T-helper 22 cell (primary cell): ENCODE measurements around the gene BBS2.
"Not testable (repeated sequence)": the region's sequence is repeated elsewhere in the genome, so short reads cannot be mapped to it uniquely, and the experiment has no call there.

Experiments
- DNase-seq: peaks from one replicate; pipeline ENCODE4 v3.0.0-alpha.2; 2020; ENCODE audit warnings: low read depth

BBS2 gene

DNA sequence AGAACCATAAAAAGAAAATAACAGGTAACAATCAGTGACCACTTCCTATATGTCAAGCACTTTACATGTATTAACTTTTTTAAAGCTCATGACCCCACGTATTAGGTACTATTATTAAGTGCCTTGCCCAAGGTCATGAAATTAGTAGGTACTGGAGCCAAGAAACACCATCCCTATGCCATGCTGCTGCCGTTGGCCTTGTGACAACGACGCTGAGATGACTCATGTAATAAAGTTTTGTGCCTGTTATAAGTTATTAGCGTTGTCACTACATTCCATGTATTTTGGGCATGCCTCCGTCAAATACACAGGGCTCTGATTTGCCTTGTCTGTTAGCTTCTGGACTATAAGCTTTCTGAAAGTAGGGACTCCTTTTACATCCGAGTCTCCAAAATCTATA lies 1.4 kb downstream of the BBS2 start:
- DNase-seq = no peak

GRCh38 chr16:56517206-56517605 lies 2.6 kb downstream of the BBS2 start:
- no peak for DNase-seq

DNA sequence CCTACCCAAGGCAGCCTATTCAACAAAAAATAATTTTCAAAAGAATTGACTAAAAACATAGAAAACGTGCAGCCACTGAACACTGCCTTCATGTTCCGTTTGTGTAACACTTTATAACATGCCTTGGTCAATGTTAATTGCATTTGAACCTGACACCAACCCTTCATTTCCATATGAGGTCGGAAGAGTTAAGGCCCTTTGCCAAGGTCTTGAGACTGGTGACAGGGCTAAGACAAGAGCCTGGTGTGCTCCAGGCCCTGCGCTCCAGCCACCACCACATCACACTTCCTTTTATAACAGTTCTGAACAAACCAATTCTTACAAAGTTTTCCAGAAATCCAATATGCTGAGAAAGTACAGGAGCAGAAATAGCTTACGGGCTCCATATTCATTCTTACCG lies 4.2 kb downstream of the BBS2 start:
- DNase-seq = no peak

DNA sequence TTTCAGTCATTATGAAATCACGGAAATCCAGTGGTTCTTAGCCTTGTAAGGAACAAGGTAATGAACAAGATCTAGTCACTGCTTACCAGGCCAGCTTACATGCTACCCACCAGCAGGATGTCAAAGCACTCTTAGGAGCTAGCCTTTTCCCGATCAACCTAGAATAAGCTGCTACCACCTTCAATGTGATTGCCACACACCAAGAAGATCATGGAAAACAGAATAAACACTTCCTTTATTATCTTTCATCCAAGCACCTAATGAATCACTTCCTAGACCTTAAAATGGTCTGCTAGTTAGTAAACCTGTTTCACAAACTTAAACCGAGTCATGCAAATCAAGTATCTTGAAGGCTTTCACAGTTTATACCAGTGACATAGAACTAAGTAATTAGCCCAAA lies 5.0 kb downstream of the BBS2 start:
- DNase-seq = no peak

DNA sequence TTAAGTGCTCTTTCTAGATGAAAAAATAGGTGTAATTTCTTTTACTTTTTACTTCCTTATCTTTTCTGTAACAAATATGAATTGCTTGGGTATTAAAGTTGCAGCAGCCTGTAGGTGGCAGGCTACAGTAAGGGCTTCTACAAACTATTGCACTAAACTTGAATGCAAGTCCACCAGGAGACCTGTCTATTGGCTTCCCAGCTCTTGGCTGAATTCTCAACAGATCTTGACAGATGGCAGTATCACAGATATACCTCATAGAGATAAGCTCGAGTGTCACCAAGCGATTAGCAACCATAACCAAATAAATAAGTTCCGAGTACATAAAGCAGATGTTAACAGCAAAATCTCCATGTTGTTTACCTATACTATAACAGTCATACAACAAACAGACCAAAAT lies 5.9 kb downstream of the BBS2 start:
- DNase-seq = no peak

- DNase-seq = no peak
Observed at GRCh38 chr16:56513091-56513490, 6.7 kb downstream of the BBS2 start.

GRCh38 chr16:56512025-56512424 lies 7.8 kb downstream of the BBS2 start:
- DNase-seq = no peak

GRCh38 chr16:56510544-56510943 lies 9.3 kb downstream of the BBS2 start:
- no peak for DNase-seq

DNA sequence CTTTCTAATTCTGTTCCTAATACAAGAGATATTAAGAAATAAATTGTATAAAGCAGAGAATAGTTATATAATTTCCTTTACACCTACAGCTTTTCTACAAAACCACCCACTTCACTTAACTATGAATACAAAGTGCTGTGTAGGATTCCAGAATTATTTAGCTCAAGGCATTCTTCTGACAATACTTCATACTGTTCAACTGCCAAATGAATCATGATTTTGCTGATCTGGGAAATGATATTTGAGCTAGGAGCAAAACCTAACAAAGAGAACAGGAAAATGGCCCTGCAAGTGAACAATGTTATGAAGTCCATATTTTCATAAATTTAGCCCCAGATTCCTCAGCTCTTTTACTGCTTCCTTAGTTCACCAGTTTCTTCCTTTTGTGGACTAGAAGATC lies 12.9 kb downstream of the BBS2 start:
- no peak for DNase-seq

- no peak for DNase-seq
Observed at GRCh38 chr16:56505181-56505580, 14.6 kb downstream of the BBS2 start.

DNA sequence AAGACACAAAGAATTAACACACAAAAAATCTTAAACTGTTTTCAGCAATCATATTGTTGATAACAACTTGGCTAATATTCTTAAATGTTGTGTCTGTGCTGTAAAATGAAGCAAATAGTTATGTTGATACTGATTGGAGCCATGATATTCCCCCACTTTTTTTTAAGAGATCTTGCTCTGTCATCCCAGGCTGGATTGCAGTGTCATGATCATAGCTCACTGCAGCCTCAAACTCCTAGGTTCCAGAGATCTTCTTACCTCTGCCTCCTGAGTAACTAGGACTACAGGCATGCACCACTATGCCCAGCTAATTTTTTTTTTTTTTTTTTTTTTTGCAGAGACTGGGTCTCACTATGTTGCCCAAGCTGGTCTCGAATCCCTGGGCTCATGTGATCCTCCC lies 26.0 kb downstream of the BBS2 start:
- no peak for DNase-seq

GRCh38 chr16:56493126-56493525 lies 26.7 kb downstream of the BBS2 start:
- DNase-seq = no peak

GRCh38 chr16:56491657-56492261 lies 28.1 kb downstream of the BBS2 start:
- no peak for DNase-seq

GRCh38 chr16:56488868-56489267 lies 31.0 kb downstream of the BBS2 start:
- DNase-seq = not testable (repeated sequence)

GRCh38 chr16:56488035-56488434 lies 31.8 kb downstream of the BBS2 start:
- DNase-seq = no peak

- no peak for DNase-seq
Observed at GRCh38 chr16:56483394-56483793, 36.4 kb downstream of the BBS2 start.

DNA sequence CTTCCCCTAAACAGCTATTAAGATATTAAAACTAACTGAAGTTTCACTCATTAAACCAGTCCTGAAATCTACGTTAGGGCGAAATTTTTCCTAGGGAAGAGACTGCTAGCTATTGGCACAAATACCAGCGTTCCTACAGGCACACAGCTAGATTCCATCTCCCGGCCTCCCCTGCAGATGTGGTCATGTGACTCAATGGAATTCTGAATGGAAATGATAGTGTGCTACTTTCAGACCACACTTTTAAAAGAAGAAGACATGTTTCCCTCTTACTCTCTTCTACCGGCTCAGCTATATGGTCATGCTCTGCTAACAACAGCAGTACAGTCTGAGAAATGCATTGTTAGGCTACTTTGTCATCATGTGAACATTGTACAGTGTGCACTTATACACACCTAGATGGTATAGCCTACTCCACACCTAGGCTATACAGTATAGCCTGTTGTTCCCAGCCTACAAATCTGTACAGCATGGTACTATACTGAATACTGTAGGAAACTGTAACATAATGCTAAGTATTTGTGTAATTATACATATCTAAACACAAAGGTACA lies 37.1 kb downstream of the BBS2 start:
- no peak for DNase-seq

GRCh38 chr16:56481468-56482122 lies 38.2 kb downstream of the BBS2 start:
- no peak for DNase-seq

DNA sequence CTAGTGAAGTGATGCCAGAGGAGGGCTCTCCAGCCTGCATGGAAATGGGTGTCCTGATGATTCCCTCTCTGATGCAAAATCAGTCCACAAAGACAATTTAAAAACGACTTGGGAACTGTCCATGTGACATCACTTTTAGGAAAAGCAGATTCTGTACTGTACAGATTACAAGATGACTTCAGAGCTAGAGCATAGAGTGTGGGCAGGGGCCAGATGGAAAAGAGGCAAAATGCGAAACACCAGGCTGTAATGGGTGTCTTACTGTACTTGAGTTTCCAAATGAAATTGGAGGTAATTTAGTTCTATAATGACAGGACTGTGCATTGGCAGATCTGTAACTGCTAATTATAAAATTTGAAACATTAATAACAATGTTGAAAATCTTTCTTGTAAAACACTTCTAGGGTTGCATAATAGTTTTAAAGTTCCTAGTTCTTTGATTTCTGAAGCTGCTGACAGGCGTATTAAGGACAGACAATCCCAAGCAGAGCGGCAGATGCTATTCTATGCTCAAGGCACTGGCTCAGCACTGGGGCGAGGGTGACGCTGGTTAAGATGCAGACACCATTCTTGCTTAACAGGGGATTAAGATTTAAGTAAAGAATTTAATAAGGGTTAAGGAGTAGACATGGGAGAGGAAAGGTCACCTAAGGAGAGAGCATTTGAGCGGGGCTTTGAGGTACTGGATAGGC lies 38.9 kb downstream of the BBS2 start:
- no peak for DNase-seq

DNA sequence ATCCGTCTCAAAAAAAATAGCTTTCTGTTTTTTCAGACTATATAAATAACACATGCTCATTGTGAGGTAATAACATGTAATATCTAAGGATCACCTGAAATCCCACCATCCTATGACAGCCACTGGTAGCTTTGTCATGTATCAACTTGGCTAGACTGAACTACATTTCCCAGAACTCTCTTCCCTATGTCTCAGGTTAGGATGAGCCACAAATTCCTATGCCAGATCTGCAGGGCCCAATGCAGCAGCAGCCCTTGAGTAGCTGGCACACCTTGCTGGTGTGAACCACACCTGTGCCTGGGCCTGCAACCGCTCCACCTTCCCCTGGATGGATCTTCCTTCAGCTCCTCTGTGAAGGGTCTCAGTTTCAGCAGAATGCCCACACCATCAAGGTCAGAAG lies 40.4 kb downstream of the BBS2 start:
- no peak for DNase-seq

DNA sequence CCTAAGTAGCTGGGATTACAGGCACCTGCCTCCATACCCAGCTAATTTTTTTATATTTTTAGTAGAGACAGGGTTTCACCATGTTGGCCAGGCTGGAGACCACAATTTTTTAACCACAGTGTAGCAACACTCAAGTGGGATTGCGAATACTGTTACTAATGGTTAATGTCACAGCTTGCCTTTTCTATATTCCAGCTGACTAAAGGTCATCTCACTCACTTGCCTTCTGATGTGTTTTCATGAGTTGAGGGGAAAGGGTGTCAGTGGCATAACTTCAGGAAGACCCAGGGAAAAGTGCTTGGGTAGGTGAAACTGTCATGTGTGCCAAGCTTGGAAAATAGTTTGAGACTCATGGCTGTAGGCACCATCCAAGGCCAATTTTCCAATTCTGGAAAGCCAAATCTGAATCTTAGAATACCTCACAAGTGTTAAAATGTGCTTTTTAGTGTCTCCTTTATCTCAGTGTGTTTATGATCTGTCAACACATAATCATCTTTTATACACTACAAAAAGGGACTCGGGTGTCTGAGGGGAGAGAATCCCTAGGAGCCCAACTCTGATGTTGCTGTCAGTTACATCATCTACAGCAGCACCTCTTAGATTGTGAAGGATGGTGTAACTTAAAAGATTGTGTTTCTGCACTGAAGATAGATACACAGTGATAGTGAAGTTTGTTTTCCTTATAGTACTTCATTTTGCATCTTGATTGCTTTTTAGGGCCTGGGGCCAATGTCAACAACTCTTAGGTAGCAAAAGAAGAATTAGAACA lies 41.4 kb downstream of the BBS2 start:
- no peak for DNase-seq

GRCh38 chr16:56477096-56477878 lies 42.5 kb downstream of the BBS2 start:
- DNase-seq = no peak
